ENCODE results near the gene PLPP2.
"Not testable (repeated sequence)": the region's sequence is repeated elsewhere in the genome, so short reads cannot be mapped to it uniquely, and the experiment has no call there.

Gene PLPP2

DNA sequence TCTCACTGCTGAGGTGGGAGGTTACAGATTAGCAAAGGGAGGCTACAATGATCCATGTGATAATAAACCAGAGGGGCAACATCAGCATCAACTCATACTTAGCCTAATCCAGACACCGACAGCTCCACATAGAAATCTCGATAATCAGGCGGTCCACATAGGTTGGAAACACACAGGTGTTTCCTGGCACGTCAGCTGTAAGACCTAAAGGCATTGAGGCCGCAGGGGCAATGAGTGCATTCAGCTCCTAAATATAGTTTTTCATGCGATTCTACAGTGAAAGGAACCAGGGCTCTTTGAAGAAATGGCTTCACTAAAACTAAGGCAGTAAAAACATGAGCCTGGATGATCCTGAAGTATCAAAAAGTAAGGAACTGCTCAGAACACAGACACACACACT, 19.3 kb downstream of the PLPP2 start:
- no peak for DNase-seq (ENCODE audit: low read depth, low spot score)

DNA sequence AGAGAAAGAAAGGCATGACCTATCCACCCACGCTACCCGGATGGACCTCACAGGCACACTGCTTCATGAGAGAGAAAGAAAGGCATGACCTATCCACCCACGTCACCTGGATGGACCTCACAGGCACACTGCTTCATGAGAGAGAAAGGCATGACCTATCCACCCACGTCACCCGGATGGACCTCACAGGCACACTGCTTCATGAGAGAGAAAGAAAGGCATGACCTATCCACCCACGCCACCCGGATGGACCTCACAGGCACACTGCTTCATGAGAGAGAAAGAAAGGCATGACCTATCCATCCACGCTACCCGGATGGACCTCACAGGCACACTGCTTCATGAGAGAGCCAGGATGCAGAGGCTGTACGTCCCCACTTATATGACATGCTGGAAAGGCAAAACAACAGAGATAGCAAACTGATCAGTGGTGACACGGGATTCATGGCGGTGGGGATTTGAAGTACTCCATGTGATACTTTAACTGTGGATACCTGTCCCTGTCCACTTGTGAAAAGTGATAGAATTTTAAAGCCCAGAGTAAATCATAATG, 20.4 kb downstream of the PLPP2 start:
- not testable (repeated sequence) for DNase-seq (ENCODE audit: low read depth, low spot score)

DNA sequence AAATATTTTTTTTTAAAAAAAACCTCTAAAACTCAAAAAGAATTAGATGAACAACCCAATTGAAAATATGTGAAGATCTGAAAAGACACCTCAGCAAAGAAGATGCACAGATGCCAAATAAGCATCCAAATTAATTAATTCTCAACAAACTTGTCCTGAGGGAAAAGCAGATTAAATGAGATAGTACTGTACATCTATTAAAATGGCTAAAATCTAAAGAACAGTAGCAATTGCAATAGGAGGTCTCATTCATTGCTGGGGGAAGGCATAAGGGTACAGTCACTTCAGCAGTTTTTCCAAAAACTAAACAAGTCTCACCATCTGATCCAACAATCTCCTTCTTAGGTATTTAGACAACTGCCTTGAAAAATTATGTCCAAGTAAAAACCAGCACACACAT, 22.0 kb downstream of the PLPP2 start:
- no peak for DNase-seq (ENCODE audit: low read depth, low spot score)

DNA sequence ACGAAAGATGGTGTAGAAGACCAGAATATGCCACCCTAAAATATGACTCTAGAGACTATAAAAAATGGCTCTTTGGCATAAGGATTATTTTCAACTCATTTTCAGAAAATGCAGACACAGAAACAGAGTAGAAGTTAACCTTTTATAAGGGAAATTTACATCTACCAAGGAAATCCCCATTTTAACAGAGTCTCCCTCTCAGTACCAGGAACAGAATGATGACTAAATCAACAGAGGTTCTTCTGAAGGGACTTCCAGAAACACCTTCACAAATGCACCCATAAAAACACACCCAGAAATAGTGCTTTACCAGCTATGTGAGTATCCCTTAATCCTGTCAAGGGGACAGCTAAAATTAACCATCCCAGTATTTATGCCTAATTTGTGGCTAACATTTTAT, 29.1 kb downstream of the PLPP2 start:
- DNase-seq (ENCODE audit: low read depth, low spot score), result no peak

DNA sequence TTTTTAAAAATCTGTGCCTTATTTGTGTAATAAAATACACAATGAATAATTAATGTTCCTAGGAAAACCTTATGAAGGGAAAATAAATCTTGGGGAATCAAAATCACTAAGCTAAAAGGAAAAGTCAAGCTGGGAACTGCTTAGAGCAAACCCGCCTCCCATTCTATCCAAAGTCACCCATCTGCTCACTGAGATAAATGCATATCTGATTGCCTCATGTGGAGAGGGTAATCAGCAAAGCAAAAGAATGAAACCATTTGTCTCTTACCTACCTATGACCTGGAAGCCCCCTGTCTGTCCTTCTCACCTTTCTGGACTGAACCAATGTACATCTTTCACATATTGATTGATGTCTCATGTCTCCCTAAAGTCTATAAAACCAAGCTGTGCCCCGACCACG, 34.4 kb downstream of the PLPP2 start:
- not testable (repeated sequence) for DNase-seq (ENCODE audit: low read depth, low spot score)

DNA sequence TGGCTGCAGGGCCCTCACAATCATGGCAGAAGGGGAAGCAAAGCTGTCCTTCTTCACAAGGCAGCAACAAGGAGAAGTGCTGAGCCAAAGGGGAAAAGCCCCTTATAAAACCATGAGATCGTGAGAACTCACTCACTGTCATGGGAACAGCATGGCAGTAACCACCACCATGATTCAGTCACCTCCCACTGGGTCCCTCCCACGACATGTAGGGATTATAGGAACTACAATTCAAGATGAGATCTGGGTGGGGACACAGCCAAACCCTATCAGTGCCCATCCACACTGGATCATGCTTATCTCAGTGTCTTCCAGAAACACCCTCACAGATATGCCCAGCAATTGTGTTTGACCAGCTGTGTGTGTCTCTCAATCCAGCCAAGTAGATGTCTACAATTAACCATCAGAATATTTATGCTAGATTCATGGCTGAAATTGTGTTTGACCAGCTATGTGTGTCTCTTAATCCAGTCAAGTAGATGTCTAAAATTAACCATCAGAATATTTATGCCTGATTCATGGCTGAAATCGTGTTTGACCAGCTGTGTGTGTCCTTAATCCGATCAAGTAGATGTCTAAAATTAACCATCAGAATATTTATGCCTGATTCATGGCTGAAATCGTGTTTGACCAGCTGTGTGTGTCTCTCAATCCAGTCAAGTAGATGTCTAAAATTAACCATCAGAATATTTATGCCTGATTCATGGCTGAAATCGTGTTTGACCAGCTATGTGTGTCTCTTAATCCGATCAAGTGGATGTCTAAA, 38.6 kb downstream of the PLPP2 start:
- DNase-seq (ENCODE audit: low read depth, low spot score), result not testable (repeated sequence)

DNA sequence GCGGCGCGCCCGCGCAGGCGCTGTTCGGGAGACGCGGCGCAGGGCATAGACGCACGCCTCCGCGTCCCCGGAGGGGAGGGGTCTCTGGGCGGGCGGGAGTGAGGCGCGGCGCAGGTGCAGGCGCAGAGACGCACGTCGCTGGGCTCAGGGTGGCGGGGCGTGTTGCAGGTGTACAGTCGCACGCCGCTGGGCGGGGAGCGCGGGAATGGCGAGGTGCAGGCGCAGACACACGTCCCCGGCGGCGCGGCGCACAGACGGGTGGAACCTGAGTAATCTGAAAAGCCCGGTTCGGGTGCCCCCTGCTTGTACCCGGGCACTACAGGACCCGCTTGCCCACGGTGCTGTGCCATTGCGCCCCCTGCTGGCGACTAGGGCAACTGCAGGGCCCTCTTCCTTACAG, 44.7 kb downstream of the PLPP2 start:
- no peak for DNase-seq (ENCODE audit: low read depth, low spot score)

DNA sequence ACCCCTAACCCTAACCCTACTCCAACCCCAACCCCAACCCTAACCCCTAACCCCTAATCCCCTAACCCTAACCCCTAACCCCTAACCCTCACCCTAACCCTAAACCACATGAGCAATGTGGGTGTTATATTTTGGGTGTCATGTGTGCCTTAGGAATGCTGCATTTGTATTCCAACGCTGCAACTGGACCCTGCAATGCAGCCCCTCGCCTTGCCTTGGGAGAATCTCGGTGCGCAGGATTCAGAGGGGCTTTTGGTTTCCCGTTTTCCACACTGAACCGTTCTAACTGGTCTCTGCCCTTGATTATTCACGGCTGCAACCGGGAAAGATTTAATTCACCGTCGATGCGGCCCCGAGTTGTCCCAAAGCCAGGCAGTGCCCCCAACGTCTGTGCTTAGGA, 45.3 kb downstream of the PLPP2 start:
- not testable (repeated sequence) for DNase-seq (ENCODE audit: low read depth, low spot score)

DNA sequence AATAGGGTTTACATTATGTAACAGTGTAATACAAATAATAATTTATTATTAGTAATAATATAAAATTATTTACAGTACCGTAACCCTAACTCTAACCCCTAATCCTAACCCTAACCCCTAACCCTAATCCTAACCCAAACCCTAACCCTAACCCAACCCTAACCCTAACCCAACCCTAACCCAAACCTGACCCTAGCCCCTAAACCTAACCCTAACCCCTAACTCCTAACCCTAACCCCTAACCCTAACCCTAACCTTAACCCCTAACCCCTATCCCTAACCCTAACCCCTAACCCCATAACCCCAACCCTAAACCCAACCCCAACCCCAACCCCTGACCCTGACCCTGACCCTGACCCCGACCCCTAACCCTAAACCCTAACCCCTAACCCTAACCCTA, 45.7 kb downstream of the PLPP2 start:
- DNase-seq (ENCODE audit: low read depth, low spot score), result no peak

Measured in activated CD4-positive, CD25-positive, alpha-beta regulatory T cell treated with anti-CD3 and anti-CD28 coated beads, Interleukin-2, amount 50 U/mL, for 16 hours (primary cell).